GM12892 (cell line): ENCODE measurements around the gene ETNK1.

Experiments used
- POLR2A ChIP-seq: IDR thresholded peaks from 2 replicates; pipeline ENCODE4 v1.6.1; 2011; ENCODE audit warnings: low read depth, low read length, control low read depth
- POLR2AphosphoS5 ChIP-seq: IDR thresholded peaks from 2 replicates; pipeline ENCODE4 v1.6.1; 2011; ENCODE audit warnings: low read depth, low read length, control low read depth
- TAF1 ChIP-seq: IDR thresholded peaks from 2 replicates; pipeline ENCODE4 v1.6.1; 2011; ENCODE audit warnings: low read depth, mild to moderate bottlenecking, control low read depth, low read length, borderline replicate concordance

DNA sequence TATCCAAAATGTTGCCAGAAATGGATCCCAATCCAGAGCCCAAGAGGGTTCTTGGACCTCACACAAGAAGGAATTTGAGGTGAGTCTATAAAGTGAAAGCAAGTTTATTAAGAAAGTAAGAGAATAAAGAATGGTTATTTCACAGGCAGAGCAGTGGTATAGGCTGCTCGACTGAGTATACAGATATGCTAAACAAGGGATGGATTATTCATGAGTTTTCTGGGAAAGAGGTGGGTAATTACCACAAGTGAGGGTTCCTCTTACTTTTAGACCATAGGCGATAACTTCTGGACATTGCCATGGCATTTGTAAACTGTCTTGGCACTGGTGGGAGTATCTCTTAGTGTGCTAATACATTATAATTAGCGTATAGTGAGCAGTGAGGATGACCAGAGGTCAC, 73.6 kb downstream of the ETNK1 start:
- TF ChIP-seq POLR2A (no peak), POLR2AphosphoS5 (no peak), TAF1 (no peak)
